Measurements from ENCODE around the gene TNC.

DNA sequence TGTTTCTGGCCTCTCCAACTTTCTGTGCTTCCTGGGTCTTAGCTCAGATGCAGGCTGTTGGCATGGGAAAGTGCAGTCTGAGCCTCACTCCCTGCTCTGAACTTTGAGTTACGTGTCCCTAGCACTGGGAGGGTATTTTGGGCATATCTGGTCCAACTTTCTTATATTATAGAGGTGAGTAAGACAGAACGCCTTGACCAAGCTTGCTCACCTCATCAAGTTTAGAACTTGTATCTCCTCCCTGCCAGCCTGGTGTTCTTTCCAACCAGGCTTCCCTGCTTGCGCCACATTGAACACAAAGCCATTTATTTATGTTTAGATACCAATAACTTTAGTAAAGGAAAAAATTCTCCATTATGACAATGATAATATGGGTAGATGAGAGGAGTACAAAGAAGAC, 33.2 kb downstream of the TNC start:
- TF ChIP-seq EZH2 (IDR thresholded peaks at IDR 0.05; ENCODE audit: insufficient read depth, poor library complexity, severe bottlenecking) (no peak), EZH2phosphoT487 (IDR thresholded peaks at IDR 0.05; ENCODE audit: insufficient read depth, low read depth) (no peak)

Measured in GM23248 (cell line).